GM04504 (cell line): Measurements from ENCODE around the gene SPG7.
"Not testable (repeated sequence)": the region's sequence is repeated elsewhere in the genome, so short reads cannot be mapped to it uniquely, and the experiment has no call there.

Source experiments
- DNase-seq: peaks from one replicate; pipeline ENCODE4 v3.0.0-alpha.2; 2012; ENCODE audit warnings: low read depth

Gene SPG7

DNA sequence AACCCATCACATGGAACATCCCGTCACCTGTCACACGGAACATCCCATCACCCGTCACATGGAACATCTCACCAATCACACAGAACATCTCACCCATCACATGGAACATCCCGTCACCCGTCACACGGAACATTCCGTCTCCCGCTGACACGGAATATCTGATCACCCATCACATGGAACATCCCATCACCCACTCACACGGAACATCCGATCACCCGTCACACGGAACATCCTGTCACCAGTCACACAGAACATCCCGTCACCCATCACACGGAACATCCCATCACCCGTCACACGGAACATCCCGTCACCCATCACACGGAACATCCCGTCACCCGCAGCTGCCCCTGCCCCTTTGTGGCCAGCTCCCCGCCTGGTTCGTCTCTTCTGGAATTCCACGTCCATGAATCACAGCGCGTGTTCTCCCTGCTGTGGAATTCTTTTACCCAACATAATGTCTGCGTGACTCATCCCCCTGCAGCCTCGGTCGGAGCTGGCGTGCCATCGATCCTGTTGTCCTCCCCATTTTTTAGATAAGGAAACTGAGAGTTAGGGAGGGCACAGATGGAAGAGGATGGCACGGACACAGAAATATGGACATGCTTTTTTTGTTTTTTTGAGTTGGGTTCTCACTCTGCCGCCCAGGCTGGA lies 73.0 kb downstream of the SPG7 start:
- DNase-seq, result peak; percentile 94

DNA sequence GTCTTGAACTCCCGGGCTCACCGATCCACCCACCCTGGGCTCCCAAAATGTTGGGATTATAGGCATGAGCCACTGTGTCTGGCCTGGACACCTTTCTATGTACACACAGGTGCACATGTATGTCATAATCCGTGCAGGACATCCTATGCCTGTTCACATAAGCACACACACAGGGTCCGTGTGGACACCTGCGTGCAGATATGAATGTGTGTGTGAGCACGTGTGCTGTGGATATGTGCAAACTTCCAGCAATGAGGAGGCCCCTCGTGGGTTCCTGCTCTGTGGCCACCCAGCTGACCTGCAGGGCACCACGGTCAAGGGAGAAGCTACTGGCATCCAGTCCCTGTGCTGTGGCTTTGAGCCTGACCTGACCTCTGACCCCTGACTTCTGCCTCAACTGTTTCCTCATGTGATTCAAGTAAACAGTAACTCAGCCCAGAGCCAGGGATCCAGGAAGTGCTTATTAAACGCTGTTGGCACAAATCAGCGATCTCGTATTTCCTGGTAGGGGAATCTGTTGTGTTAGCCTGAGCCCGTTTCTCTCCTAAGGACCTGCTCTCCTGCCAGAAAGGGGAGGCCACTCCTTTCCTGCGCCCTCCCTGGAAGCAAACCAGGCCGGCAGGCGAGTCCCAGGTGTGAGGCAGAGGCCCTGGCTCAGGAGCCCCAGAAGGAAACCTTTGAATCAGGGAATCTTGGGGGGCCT lies 73.8 kb downstream of the SPG7 start:
- no peak for DNase-seq

GRCh38 chr16:89582614-89583196 lies 74.5 kb downstream of the SPG7 start:
- no peak for DNase-seq

DNA sequence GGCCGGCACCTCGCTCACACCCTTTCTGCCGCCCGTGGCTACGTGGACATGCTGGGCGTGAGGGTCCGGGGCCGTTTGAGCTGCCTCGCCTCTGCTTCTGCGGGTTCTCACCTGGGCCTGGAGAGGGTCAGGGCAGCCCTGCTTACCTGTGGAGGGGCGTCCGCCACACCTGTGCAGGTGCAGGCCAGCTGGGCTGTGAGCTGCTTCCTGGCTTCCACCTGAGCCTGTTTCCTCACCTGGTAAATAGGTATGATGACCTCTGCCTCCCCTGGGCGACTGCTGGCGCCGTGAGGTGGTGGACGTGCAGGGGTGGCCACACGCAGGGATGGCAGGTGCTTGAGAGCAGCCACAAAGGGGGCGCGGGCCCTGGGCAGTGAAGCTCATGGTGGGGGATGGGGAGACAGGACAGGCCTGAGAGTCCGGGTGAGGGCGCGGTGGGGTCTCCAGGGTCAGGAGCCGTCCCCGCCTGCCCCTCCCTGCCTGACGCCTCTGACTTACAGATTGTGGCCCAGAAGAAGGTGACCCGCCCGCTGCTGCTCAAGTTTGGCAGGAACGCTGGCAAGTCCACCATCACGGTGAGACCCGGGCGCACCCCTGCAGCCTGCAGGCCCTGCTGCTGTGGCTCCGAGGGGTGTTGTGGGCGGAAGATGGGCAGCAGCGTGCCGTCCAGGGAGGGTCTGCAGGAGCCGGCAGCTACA lies 75.1 kb downstream of the SPG7 start:
- DNase-seq, result no peak

DNA sequence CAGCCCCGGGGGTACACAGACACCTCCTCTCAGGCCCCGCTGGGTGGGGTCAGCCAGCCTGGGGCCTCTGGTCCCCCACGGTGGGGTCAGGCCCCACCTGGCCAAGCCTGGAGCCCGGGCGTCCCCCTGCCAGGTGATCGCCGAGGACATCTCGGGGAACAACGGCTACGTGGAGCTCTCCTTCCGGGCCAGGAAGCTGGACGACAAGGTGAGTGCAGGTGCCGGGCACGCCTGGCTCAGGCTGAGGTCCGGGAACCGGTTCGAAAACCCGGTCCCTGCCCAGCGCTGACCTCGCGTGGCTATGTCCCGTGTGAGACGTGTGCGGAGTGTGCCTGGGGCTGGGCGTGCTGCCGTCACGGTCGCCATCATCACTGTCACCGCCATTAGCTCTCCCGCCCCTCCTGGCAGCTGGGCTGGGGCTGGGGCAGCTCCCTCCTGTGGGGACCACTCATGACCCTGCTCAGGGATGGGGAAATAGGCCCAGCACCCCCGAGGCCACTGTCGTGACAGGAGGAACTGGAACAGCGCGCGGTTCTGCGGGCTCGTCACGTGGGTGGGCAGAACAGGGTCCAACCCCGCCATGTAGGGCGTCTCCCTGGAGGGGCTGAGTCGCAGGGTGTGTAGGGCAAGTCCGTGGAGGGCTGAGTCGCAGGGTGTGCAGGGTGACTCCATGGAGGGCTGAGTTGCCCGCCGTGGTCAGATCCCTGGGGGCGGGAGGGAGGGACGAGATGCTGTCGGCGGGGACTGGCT lies 75.9 kb downstream of the SPG7 start:
- no peak for DNase-seq

- no peak for DNase-seq
Measured at GRCh38 chr16:89584768-89585549, 76.8 kb downstream of the SPG7 start.

DNA sequence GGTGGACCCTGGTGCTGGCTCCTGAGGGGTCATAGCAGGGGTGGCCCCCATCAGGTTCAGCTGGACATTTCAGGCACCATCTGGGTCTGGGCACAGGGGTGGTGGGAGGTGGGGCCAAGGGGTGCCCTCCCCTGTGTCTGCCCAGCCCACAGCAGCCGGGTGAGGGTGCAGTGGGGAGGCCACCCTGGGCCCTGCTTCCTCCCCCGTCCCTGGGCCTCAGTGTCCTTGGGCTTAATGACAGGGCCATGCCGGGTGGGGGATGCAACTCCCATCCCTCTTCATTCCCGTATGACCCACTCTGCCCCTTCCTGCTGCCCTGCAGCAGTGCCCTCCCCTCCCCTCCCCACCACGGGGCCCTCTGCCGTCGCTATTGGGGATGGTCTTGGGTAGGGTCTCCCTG lies 78.0 kb downstream of the SPG7 start:
- no peak for DNase-seq

DNA sequence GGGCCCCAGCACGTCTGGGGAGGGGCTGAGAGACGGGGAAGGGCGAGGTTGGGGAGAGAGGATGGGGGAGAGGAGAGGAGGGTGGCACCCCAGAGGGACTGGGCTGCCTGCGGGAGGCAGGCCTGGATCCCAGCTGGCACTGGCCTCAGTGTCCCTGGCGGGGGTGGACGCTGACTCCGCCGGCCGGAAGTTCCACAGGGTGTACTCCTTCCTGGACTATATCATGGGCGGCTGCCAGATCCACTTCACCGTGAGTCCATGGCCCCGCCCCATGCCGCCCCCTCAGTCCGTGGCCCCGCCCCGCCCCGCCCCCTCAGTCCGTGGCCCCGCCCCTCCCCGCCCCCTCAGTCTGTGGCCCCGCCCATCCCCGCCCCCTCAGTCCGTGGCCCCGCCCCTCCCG lies 78.7 kb downstream of the SPG7 start:
- no peak for DNase-seq

DNA sequence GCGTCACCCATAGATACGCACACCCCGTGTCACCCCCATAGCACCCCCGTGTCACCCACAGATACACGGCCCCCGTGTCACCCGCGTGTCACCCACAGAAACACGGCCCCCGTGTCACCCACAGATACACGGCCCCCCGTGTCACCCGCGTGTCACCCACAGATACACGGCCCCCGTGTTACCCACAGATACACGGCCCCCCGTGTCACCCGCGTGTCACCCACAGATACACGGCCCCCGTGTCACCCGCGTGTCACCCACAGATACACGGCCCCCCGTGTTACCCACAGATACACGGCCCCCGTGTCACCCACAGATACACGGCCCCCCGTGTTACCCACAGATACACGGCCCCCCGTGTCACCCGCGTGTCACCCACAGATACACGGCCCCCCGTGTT lies 79.5 kb downstream of the SPG7 start:
- not testable (repeated sequence) for DNase-seq

- DNase-seq, result no peak
Measured at GRCh38 chr16:89588413-89589109, 80.4 kb downstream of the SPG7 start.

DNA sequence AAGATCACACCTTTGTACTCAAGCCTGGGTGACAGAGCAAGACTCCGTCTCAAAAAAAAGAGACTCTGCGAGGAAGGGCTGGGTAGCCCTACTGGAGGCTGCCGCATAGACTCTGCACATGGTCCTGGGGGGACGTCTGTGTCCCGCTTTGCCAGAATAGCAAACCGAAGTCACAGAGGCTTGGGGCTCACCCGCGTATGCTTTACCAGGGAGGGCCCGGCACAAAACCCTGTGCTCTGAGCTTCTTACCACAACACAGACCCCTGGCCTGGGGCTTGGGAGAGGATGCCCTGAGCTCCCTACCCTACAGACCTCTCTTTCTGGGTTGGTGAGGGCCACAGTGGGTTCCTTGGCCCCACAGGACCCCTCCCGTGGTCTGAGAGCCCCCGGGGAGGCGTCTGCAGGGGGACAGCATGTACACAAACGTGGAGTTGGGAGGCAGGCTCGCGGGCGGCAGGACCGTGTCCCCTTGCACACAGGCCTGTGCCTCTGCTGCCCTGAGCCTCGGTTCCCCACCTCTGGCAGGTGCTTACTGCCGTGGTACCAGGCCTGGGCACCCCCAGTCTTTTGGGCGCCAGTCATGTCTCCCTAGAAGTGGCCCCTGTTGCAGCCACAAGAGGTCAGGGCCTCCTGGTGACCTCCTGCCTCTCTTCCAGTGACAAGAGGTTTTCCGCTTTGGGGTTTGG lies 81.2 kb downstream of the SPG7 start:
- DNase-seq, result no peak

GRCh38 chr16:89593841-89594240 lies 85.6 kb downstream of the SPG7 start:
- no peak for DNase-seq

DNA sequence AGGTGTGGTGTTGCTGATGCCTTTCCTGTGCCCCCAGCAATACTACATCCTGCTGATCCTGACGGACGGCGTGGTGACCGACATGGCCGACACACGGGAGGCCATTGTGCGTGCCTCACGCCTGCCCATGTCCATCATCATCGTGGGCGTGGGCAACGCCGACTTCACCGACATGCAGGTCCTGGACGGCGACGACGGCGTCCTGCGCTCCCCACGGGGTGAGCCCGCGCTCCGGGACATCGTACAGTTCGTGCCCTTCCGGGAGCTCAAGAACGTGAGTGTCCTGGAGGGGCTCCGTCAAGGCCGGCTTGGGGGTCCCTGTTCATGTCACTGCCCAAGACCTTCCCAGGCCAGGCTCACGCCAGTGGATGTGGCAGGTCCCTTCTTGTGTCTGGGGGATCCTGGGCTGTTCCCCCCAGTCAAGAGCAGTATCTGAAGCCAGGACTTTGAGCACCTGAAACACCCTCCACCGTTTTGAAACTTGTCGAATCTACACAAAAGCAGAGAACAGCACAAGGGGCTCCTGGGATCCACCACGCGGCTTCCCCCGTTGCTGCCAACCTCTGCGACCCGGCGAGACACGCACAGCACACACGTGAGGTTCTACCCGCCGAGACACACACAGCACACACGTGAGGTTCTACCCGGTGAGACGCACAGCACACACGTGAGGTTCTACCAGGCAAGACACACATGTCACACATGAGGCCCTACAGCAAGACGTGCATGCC lies 87.3 kb downstream of the SPG7 start:
- DNase-seq, result no peak

DNA sequence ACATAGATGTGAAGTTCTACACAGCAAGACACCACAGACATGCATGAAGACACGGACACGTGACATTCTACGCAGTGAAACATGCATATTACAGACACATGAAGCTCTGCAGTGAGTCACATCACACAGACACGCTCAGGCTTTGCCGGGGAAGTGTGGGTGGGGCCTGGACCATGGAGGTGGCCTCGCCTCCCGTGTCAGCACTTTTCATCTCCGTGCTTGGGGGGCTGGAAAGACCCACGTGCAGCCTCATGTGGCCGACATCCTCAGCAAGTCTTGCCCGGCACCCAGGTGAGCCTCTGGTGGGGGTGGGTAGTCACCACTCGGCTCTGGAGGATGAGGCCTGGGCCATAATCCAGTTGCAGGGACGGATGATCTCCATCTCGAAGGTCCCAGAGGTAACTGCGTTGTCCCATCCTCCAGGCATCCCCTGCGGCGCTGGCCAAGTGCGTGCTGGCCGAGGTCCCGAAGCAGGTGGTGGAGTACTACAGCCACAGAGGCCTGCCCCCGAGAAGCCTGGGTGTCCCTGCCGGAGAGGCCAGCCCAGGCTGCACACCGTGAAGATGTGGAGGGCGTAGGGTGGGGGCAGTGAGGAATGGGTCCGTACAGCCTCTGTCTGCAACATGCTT lies 88.0 kb downstream of the SPG7 start:
- DNase-seq, result no peak

DNA sequence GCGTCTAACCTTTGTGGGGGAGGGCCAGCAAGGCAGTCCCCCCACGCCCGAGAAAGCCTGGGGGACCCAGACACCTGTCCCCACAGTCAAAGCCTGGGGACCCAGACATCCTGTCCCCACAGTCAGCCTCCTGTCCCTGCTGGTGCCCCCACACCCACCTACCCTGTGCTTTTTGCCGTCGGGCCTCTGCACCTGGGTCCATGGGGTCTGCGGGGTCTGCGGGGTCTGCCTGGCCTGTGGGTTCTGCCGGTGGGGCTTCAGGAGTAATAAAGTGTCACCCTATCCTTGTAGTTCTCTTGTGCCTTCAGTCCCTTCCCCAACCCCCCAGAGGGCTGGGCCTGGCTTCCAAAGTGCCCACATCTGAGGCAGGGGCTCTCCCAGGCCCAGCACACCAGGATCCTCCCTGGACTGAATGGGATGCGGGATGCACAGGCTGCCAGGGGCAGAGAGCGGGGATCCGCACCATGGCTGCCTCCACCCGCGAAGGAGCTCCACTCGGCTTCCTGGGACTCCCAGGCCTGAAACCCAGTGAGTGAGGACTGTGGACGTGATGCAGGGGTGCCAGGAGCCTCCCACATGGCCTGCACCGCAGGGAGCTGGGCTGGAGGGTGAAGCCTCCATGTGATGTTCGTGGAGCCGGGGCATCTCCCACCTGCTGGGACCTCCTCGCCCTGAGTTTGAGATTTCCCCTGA lies 88.9 kb downstream of the SPG7 start:
- no peak for DNase-seq

GRCh38 chr16:89598199-89598598 lies 90.0 kb downstream of the SPG7 start:
- DNase-seq, result no peak

DNA sequence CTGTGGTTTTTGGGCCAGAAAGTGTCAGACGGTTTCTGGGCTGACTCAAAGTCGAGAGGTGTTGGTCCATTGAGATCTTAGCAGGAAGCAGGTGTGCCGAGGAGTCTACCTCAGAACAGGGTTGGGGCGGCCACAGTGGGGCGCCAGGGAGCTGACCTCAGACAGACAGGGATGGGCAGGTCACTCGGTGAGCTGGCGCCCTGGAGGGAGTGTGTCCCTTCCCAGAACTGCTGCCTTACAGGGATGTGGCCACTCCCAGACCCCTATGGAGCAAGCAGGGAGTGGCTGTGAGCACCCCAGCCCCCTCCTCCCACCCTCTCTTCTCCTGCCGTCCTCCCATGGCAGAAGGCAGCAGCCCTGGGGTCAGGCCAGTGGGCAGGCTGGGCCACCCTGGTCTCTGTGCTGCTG lies 91.3 kb downstream of the SPG7 start:
- no peak for DNase-seq

DNA sequence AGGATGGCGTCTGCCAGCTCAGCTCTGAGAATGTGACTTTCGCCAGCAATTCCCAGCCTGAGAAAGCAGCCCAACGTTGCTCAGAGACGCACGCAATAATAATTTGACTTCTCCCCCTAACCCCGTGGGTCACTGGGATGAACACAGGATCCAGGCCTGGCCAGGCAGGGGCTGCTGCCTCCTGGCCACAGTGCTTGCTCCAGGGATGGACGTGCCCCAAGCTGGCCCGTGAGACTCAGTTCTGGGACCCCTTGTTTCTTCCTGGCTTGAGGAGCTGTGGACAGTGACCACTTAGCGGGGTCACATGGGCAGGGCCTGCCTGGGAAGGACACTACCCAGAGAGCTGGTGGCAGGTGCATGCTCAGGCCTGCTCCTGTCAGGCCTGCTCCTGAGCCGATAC lies 91.7 kb downstream of the SPG7 start:
- no peak for DNase-seq
